HK-2 (cell line): Measurements from ENCODE around the gene CHAC1.

Experiments
- DNase-seq: peaks from one replicate; pipeline ENCODE4 v3.0.0-alpha.2; 2018; ENCODE audit not compliant: unreplicated experiment

CHAC1 gene

GRCh38 chr15:40952901-40953712, at the start of gene CHAC1:
Gene CHAC1, plus strand, starts transcription at chr15:40953471. Its CDS starts 113 bp downstream, at chr15:40953584.
- DNase-seq: peak; percentile 94

DNA sequence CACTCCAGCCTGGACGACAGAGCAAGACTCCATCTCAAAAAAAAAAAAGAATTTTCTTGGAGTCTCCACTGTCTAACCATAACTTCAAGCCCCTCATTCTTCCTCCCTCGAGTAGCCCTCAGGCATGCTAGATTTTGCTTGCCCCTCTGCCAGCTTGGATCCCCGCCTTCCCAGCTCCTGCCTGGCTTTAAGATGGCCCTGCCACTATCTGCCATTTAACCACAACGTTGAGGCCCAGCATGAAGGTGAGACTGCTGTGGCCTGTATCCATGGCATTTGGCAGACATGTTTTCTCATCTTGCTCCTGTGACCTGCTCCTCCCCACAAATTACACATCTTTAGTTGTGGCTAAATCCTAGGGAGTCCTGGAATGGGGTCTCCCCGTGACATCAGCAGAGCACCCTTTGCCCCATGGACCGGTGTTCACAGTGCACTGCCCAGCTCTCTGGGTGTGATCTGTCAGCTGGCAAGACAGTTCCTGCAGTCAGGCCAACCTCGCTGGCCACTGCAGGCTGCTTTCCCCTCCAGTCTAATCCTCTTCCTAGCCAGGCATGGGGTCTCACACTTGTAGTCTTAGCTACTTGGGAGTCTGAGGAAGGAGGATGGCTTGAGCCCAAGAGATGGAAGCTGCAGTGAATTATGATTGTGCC, 48.6 kb upstream of the CHAC1 start:
- no peak for DNase-seq

DNA sequence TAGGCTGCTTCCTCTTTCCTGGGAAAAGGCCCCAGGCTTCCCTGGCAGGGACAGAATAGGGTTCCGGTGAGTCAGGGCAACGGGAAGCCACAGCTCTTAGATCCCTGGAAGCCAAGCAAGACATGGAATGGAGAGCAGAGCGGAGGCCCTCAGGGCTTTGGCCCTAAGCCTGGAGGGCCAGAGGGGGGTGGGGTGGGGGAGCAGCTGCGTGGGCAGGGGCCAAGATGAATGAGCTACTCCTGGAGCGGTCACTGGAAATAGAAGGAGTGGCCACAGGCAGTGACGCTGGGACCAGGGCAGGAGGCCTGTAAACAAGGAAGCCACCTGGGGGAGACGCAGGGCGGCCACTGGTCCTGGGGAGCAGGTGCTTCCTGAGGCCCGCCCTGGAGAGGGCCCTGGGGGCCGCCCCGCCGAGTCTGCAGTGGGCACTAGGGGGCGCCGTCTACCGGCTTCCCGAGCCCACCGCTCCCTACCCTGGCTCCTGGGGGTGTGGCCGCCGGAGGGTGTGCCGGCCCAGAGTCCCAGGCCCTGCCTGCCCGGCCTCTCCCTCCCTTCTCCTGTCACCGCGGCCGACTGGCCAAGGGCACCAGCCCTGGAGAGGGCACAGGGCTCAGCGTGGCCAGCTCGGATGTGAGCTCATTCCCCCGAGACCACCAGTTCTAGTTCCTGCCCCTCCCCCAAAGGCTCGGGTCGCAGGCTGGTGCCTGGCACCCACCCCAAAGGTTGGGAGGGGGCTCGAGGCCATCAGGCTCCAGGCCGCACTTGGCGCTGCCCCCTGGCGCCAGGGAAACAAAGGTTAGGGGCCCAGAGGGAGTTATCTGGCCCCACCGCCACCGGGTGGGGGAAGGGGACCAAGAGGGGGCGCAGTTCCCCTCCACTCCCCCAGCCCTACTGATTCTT, 46.9 kb upstream of the CHAC1 start:
- DNase-seq: peak; percentile 85

DNA sequence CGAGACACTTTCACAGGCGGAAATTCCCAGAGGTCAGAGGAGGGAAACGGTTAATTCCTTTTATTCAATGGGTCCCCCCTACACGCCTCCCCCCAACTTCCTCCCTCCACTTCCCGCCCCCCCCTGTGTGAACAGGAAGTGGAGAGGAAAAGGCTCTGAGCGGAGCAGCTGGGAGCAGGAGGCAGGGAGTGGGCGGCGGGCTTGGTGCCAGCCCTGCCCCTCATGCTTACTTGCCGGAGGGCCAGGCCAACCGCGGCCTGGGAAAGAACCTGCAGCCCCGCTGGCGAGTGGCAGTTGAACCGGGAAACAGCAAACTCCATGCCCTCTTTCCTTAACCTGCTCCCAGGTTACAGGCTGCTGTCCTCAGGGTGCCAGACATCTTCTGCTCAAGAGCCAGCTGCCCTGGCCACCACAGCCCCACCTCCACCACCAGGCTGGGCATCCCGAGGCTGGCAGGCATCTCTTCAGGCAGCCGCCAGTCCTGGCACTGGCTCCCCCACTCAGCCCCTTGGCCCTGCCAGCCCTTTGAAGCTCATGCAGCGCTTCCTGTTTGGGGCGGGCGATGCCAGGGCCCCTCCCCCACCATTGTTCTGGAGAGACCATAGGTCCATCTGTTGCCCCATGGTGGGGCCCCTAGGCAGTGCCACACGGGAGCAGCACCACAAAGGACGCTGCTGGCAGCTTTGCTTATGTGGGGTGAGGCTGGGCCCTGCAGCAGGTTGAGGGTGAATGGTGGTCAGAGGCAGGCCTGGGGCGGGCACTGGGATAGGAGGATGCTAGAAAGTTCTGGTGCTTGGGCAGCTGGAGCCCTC, 46.1 kb upstream of the CHAC1 start:
- peak; percentile 49 for DNase-seq

- no peak for DNase-seq
Observed at GRCh38 chr15:40908095-40908494, 45.2 kb upstream of the CHAC1 start.

DNA sequence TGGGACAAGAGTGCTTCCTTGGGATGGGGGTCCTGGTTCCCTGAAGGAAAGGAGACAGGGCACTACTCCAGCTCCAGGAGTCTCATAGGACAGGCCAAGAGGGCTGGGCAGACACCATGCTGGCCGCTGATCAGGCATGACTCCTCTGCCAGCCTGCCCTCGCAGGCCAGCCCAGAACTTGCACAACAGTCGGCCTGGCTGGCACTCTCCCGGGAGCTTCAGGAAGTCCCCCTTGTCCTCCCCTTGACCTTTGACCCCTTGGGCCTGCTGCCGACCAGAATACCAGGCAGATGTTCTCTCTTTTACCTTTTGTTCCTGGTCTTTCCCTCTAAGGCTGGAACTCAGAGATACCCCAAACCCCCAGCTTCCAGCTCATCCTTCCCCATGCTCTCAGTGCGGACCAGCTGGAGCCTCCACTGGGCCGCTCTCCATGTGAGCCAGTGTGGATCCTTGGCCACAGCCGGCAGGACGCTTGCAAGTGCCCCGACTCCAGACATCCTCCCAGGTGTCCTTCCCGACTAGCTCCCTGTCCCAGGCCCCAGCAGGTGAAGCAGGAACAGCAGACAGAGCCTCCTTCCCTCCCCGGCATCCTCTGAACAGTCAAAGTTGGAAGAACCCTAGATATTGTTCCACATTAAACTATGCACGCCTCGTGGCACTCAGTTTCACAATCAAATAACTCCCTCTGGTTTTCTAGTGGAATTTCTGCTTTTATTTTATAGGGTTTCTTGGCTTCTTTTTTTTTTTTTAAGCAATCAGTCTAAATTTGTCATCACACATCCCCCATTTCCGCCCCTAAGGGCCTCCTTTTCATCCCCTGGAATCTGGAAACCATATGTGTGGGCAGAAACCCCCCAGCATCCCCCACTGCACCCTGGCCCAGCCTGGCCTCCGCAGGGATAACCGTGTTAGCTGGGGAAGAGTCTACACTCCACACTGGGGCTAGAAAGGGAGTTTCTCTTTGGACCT, 43.3 kb upstream of the CHAC1 start:
- no peak for DNase-seq

DNA sequence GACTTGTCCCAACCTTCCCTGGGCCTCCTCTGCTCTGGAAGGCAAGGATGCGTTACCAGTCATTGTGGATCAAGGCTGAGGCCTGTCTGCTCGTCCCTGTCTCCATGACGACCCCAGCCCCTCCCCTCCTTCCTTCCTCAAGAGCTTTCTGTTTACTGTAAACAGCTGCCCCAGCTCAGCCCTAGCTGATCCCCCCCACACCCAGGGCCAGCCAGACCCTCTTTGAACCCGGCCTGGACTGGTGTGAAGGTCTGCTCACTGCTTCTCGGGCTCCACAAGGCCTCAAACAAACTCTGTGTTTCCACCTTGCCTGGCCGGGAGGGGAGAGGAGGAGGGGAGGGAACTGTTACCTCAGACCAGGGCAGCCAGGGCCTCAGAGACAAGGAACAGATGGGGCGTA, 42.1 kb upstream of the CHAC1 start:
- DNase-seq: no peak

DNA sequence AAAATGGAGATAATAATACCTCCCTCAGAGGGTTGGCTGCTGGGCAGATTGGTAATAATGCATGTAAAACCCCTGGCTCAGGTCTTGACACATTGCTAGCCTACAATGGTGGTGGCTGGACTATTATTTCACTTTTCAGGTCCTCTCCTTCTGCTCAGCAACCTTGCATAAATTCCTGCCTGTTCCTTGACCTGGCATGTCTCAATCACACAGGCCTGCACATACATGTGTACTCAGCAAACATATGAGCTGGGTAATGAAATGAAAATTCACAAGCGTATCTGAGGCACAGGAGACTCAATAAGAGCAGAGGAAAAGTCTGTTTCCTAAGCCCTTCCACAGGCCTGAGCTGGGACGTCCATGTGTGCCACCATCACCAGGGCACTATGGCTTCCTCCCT, 41.6 kb upstream of the CHAC1 start:
- no peak for DNase-seq

- DNase-seq: no peak
Observed at GRCh38 chr15:40912478-40912877, 40.8 kb upstream of the CHAC1 start.

DNA sequence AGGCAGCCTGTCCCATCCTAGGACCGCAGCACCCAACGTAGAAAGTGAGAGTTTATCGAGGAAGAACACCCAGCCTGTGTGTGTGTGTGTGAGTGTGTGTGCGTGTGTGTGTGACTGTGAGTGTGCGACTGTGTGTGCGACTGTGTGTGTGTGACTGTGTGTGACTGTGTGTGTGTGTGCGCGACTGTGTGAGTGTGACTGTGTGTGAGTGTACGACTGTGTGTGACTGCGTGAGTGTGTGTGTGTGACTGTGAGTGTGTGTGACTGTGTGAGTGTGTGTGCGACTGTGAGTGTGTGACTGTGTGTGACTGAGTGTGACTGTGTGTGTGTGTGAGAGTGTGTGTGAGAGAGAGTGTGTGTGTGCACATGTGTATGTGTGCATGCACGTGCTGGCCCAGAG, 39.3 kb upstream of the CHAC1 start:
- no peak for DNase-seq

- DNase-seq: no peak
Observed at GRCh38 chr15:40914486-40914885, 38.8 kb upstream of the CHAC1 start.

DNA sequence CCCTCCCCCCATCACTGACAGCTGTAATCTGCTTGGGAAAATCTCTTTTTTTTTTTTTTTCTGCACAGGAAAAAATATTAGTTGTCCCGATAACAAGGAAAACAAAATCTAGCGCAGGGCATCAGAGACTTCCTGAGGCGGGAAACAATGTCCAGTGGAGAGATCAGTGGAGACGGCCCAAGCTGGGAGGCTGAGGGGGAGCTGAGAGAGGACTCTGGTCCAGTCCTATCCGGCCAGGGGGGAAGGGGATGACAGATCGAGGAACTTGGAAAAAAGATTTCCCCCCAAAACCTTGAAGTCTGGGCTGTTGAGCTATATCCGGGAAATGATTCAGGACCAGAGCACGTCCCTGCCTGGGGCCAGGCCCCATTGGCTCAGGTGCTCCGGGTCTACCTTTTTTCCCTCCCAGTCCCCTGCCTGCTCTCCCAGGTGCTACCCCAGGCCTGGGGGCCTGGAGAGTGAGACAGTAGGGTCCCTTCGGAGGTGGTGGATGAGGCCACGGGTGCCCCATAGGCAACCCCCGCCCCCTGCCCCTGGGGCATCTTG, 38.1 kb upstream of the CHAC1 start:
- DNase-seq: no peak

- no peak for DNase-seq
Observed at GRCh38 chr15:40915679-40916078, 37.6 kb upstream of the CHAC1 start.

- no peak for DNase-seq
Observed at GRCh38 chr15:40917585-40917984, 35.7 kb upstream of the CHAC1 start.

DNA sequence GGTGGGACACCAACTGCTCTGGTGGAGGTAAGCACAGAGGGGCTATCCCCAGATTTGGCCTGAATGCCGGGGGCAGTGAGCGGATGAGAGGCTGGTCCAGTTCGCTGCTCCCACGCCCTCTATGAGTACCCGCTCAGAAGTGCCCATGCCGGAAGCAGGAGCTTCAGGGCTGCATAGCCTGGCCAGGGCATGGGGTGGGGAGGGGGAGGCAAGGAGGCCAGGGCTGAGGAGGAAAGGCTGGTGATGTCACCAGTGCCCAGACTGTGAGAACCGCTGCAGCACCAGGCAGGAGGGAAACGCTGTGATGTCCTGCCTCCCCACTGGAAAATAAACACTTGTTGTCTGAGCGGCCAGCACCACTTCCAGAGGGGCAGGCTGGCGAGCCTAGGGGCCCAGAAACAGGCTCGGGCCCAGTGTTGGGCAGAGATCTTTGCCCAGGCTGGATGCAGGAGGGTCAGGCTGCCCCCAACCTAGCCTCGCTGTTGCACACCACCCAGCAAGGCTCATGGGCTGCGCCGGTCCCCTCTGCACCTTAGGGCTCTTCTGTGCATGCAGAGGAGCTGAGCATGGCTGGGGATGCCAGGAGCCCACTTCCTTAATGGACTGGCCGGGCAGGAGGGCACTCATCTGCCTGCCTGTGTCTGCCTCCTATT, 35.0 kb upstream of the CHAC1 start:
- no peak for DNase-seq

DNA sequence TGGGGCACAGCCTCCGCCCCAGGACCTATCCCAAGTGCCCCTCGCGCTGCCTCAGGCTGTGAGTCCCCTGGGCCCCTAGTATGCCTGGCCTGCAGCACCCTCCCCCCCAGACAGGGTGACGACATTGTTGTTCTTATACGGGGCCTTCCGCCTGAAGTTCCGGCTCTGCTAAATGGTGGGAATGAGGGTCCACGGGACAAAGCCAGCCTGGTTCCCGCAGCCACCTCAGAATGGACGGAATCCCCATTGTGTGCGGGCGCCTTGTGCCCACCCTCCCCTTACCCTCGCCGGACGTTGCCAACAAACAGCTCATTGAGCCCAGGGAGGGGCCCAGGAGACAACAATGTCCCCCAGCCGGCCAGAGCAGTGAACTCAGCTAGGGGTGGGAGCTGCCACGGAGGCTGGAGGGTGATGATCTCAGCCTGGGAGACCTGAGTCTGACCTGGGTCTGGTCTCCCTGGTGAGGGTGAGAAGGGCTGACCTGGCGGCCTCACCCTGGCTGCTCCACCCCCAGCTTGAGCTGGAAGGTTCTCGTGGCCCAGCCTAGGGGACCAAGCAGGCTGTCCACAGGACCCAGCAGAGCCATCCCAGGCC, 34.4 kb upstream of the CHAC1 start:
- DNase-seq: no peak

GRCh38 chr15:40921949-40922607, 31.2 kb upstream of the CHAC1 start:
- DNase-seq: no peak

DNA sequence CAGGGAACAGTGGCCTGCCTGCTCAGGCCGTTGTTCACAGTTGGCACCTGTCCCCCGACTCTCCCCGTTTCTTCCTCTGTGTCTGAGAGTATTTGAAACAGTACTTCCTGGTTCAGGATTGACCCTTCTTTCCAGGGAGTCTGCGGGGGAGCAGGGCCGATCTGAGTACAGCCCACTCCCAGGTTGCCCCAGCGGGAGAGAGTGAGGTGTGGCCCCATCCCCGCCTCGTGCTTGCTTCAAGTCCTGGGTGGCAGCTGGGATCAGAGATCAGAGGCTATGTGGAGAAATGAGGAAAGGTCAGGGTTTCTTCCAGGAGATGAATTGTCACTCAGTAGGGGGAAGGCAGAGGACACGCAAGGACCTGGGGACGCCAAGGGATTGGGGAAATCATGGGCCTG, 30.7 kb upstream of the CHAC1 start:
- DNase-seq: no peak

DNA sequence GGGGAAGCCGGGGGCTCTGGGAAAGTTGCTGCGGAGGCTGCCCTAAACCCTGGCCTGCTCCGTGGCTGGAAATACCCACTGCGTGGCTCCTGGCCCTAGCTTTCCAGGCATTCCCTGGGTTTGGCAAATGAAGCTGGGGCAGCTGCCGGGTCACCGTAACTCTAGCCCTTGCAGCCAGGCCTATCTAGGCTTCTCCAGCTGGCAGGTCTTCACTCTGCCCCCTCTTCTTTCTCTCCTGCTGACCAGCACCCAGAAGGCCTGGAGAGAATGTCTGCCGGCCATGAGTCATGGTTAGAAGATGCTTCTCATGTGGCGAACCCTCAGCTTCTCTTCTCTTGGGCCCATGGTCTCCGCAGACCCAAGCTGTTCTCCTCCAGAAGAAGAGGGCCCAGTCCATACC, 29.7 kb upstream of the CHAC1 start:
- no peak for DNase-seq
